HepG2 (cell line): Measurements from ENCODE around the gene LRRC8E. TPM values are rescaled to one million over a fixed set of nuclear protein-coding genes. Genes with fewer than 3 reads are reported as not detected.
A peak's percentile ranks its signal among the peaks of the same experiment; 100 is the strongest.

Source experiments
- ASH2L ChIP-seq: fragments of 300-600, 200-600 bp; sonication (generic); IDR thresholded peaks from 2 replicates; pipeline ENCODE4 v1.7.0; 2017; ENCODE audit warnings: low read depth, mild to moderate bottlenecking, moderate library complexity, mixed read lengths, low read length; ENCODE audit not compliant: insufficient read length
- BRCA1 ChIP-seq: sonication (generic); formaldehyde crosslinking; IDR thresholded peaks from 2 replicates; pipeline ENCODE4 v1.4.0; 2020; ENCODE audit warnings: missing genetic modification reagents
- CBX1 ChIP-seq: IDR thresholded peaks from one replicate; pipeline ENCODE4 v1.6.1; 2016; ENCODE audit warnings: antibody characterized with exemption, low read depth
- CC2D1A ChIP-seq: sonication (generic); formaldehyde crosslinking; IDR thresholded peaks from 2 replicates; pipeline ENCODE4 v1.8.1; 2023; ENCODE audit warnings: mild to moderate bottlenecking, missing genetic modification reagents
- CSRNP2 ChIP-seq: sonication (generic); formaldehyde crosslinking; conservative IDR thresholded peaks from 2 replicates; pipeline ENCODE4 v1.8.0; 2022; ENCODE audit warnings: low read depth, missing genetic modification reagents
- ISX ChIP-seq: sonication (generic); formaldehyde crosslinking; conservative IDR thresholded peaks from 2 replicates; pipeline ENCODE4 v1.5.0; 2020; ENCODE audit warnings: missing genetic modification reagents
- LRRFIP1 ChIP-seq: sonication (generic); formaldehyde crosslinking; conservative IDR thresholded peaks from 2 replicates; pipeline ENCODE4 v1.4.0; 2020; ENCODE audit warnings: missing genetic modification reagents
- PAX8 ChIP-seq: sonication (generic); formaldehyde crosslinking; IDR thresholded peaks from 2 replicates; pipeline ENCODE4 v1.8.0; 2022; ENCODE audit warnings: mild to moderate bottlenecking, missing genetic modification reagents, borderline replicate concordance
- SOX13 ChIP-seq, 3 experiments: fragments of 450-650 bp in 1 of 3; sonication (generic) in 1 of 3; formaldehyde crosslinking in 1 of 3; IDR thresholded peaks in 2 of 3; conservative IDR thresholded peaks in 1 of 3; 2 replicates each; pipeline versions ENCODE4 v1.5.0 to v1.6.1; 2016 to 2020; ENCODE audit warnings: antibody characterized with exemption in 1 of 3, mild to moderate bottlenecking in 1 of 3, missing compliant biosample characterization in 1 of 3, missing genetic modification reagents in 1 of 3, moderate library complexity in 1 of 3
- SRSF9 ChIP-seq: fragments of 200-400 bp; formaldehyde crosslinking; IDR thresholded peaks from 2 replicates; pipeline ENCODE4 v1.6.1; 2018; ENCODE audit warnings: borderline replicate concordance, mild to moderate bottlenecking, low read depth, low read length; ENCODE audit not compliant: insufficient read depth, poor library complexity, severe bottlenecking
- ZNF101 ChIP-seq: sonication (generic); formaldehyde crosslinking; IDR thresholded peaks from 2 replicates; pipeline ENCODE4 v1.4.0; 2020; ENCODE audit warnings: mild to moderate bottlenecking, low read depth, missing genetic modification reagents, borderline replicate concordance
- ZNF251 ChIP-seq: sonication (generic); formaldehyde crosslinking; IDR thresholded peaks from 2 replicates; pipeline ENCODE4 v1.9.0; 2021; ENCODE audit warnings: mild to moderate bottlenecking, missing genetic modification reagents
- ZNF468 ChIP-seq: sonication (generic); formaldehyde crosslinking; IDR thresholded peaks from 2 replicates; pipeline ENCODE4 v1.8.0; 2022; ENCODE audit warnings: mild to moderate bottlenecking, moderate library complexity, missing genetic modification reagents
- ZNF543 ChIP-seq: sonication (generic); formaldehyde crosslinking; IDR thresholded peaks from 2 replicates; pipeline ENCODE4 v1.4.0; 2020; ENCODE audit warnings: mild to moderate bottlenecking, missing genetic modification reagents
- ZNF572 ChIP-seq: sonication (generic); formaldehyde crosslinking; IDR thresholded peaks from 2 replicates; pipeline ENCODE4 v1.5.1; 2020; ENCODE audit warnings: mild to moderate bottlenecking, missing genetic modification reagents
- polyA plus RNA-seq, 8 experiments: library from polyadenylated mRNA; depleted of rRNA in 3 of 8; stranded (reverse) in 7 of 8; unstranded in 1 of 8; fragments of >200 nt; fragmentation: Illumina TruSeq in 4 of 8; extraction: Trizol in 4 of 8; gene quantifications; 2 replicates each; pipeline versions ENCODE4 v1.2.1 to v1.2.3, GENCODE V29; 2011 to 2016; ENCODE audit warnings: low read depth in 4 of 8, missing spikeins in 1 of 8, mixed read lengths in 1 of 8; ENCODE audit not compliant: insufficient read depth in 1 of 8
- total RNA-seq, 5 experiments: library from RNA; depleted of rRNA; stranded (reverse); fragments of >200 nt; fragmentation: Illumina TruSeq; extraction: Trizol; gene quantifications; 2 replicates each; pipeline ENCODE4 v1.2.3, GENCODE V29; 2016; ENCODE audit warnings: low read depth in 1 of 5
- TF ChIP-seq, protein P1 (sequence below): sonication (generic); formaldehyde crosslinking; IDR thresholded peaks from 2 replicates; pipeline ENCODE4 v1.5.1; 2020; ENCODE audit warnings: mild to moderate bottlenecking, missing genetic modification reagents, borderline replicate concordance

Gene LRRC8E
- total and polyA plus RNA-seq, 2 of the 13 experiments (the other 11 are each of a cell fraction or from before 2014, with no cell fraction given) = 8.0 to 10.3 TPM

- TF ChIP-seq LRRFIP1 (CRISPR knock-in tag) (no peak), ZNF251 (CRISPR knock-in tag) (no peak), PAX8 (CRISPR knock-in tag) (no peak), ISX (no peak), BRCA1 (CRISPR knock-in tag) (peak; percentile 77; the same call in 1 of the 2 replicates), ZNF572 (no peak), CC2D1A (0 out of 2 replicates have a peak, but pooled peaks have one; percentile 64), SOX13 (IDR thresholded peaks at IDR 0.05) (no peak), SOX13 (CRISPR knock-in tag; conservative IDR thresholded peaks at IDR 0.05 in 1 of 2, IDR thresholded peaks at IDR 0.05 in 1 of 2) (peak in 1 of 2 experiments; percentile 25; a peak in 2 of 4 replicates), CSRNP2 (CRISPR knock-in tag) (no peak), ZNF101 (CRISPR knock-in tag) (no peak), CBX1 (no peak), SRSF9 (no peak), ZNF543 (CRISPR knock-in tag) (peak; percentile 80), ZNF468 (CRISPR knock-in tag) (no peak), ASH2L (peak; percentile 63)
- TF ChIP-seq, protein P1, sequence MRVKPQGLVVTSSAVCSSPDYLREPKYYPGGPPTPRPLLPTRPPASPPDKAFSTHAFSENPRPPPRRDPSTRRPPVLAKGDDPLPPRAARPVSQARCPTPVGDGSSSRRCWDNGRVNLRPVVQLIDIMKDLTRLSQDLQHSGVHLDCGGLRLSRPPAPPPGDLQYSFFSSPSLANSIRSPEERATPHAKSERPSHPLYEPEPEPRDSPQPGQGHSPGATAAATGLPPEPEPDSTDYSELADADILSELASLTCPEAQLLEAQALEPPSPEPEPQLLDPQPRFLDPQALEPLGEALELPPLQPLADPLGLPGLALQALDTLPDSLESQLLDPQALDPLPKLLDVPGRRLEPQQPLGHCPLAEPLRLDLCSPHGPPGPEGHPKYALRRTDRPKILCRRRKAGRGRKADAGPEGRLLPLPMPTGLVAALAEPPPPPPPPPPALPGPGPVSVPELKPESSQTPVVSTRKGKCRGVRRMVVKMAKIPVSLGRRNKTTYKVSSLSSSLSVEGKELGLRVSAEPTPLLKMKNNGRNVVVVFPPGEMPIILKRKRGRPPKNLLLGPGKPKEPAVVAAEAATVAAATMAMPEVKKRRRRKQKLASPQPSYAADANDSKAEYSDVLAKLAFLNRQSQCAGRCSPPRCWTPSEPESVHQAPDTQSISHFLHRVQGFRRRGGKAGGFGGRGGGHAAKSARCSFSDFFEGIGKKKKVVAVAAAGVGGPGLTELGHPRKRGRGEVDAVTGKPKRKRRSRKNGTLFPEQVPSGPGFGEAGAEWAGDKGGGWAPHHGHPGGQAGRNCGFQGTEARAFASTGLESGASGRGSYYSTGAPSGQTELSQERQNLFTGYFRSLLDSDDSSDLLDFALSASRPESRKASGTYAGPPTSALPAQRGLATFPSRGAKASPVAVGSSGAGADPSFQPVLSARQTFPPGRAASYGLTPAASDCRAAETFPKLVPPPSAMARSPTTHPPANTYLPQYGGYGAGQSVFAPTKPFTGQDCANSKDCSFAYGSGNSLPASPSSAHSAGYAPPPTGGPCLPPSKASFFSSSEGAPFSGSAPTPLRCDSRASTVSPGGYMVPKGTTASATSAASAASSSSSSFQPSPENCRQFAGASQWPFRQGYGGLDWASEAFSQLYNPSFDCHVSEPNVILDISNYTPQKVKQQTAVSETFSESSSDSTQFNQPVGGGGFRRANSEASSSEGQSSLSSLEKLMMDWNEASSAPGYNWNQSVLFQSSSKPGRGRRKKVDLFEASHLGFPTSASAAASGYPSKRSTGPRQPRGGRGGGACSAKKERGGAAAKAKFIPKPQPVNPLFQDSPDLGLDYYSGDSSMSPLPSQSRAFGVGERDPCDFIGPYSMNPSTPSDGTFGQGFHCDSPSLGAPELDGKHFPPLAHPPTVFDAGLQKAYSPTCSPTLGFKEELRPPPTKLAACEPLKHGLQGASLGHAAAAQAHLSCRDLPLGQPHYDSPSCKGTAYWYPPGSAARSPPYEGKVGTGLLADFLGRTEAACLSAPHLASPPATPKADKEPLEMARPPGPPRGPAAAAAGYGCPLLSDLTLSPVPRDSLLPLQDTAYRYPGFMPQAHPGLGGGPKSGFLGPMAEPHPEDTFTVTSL (CRISPR knock-in tag) = no peak
Observed at GRCh38 chr19:7903244-7904073, 15.1 kb downstream of the LRRC8E start, which contains the start of gene MAP2K7 (continued).
